Measurements from ENCODE around the gene ZG16B. TPM values are rescaled to one million over a fixed set of nuclear protein-coding genes. Genes with fewer than 3 reads are reported as not detected.

Gene ZG16B
- total RNA-seq, 1 experiment from 2014 or later: 19.9 TPM

DNA sequence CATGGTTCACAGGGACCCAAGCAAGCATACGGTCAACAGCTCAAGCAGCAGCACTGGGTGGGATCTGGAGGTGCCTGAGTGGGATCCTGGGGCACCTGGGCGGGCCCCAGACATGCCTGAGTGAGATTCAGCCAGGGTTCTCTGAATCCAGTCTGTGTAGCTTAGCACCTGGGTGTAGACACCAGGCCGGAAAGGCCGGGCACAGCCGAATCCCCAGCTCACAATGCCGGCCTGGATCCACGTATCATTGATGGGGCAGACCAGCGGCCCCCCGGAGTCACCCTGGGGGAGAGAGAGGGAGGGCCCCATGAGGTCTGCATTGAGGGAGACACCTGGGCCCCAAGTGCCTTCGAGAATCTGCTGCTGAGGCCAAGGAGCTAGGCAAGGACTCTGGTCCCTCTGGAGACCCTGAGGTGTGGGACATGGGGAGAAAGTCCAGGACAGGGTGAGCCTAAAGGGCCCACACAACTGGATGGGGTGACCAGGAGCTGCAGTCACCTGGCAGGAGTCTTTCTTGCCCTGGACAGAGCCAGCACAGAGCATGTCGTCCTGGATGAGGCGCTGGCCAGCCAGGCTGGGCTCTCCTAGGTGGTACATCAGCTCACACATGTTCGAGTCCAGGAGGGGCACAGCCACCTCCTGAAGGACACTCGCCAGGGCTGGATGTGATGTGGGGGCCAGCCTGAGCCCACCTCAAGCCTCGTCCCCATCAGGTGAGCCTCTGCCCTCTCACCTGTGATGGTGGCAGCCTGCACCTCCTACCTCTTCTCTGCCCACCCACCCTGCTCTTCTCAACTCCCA is 9.7 kb downstream of the ZG16B start:
- Histone ChIP-seq H3K27me3 (ENCODE audit: insufficient read depth, low read depth) (no peaks in the 10 kb centered on the region), H4K20me1 (ENCODE audit: insufficient read depth) (no peaks in the 10 kb centered on the region), H3K4me1 (replicated peaks; ENCODE audit: insufficient read depth) (peaks cover 37% of the 10 kb centered on the region), H3K9me3 (ENCODE audit: insufficient read depth, low read depth) (no peaks in the 10 kb centered on the region), H3K79me2 (ENCODE audit: low read depth) (no peaks in the 10 kb centered on the region), H3K4me3 (no peak overlapping the region), H3K9me2 (ENCODE audit: insufficient read depth) (no peaks in the 10 kb centered on the region), H2AFZ (no peak overlapping the region), H3K27ac (no peak overlapping the region), H3F3A (ENCODE audit: insufficient read depth, low read depth) (peaks cover 45% of the 10 kb centered on the region), H3K36me3 (ENCODE audit: low read depth) (no peaks in the 10 kb centered on the region), H3K4me2 (no peak overlapping the region)
- TF ChIP-seq, protein P1, sequence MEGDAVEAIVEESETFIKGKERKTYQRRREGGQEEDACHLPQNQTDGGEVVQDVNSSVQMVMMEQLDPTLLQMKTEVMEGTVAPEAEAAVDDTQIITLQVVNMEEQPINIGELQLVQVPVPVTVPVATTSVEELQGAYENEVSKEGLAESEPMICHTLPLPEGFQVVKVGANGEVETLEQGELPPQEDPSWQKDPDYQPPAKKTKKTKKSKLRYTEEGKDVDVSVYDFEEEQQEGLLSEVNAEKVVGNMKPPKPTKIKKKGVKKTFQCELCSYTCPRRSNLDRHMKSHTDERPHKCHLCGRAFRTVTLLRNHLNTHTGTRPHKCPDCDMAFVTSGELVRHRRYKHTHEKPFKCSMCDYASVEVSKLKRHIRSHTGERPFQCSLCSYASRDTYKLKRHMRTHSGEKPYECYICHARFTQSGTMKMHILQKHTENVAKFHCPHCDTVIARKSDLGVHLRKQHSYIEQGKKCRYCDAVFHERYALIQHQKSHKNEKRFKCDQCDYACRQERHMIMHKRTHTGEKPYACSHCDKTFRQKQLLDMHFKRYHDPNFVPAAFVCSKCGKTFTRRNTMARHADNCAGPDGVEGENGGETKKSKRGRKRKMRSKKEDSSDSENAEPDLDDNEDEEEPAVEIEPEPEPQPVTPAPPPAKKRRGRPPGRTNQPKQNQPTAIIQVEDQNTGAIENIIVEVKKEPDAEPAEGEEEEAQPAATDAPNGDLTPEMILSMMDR (conservative IDR thresholded peaks at IDR 0.05): no peak
- no peak for TF ChIP-seq EZH2 (IDR thresholded peaks at IDR 0.05; ENCODE audit: low read depth)
- no peak for DNase-seq
- POLR2A ChIA-PET (ENCODE audit: unreplicated experiment): no interaction called here
- BruUV-seq (replicated peaks): no TSS peak
- intact Hi-C loops (cut with micrococcal nuclease; ENCODE audit: unreplicated experiment): loop anchor here (5.0 kb wide), 1 partner anchor 67 kb away; no protein-coding TSS in a partner anchor
- CTCF ChIA-PET: interaction anchor here (1.1 to 2.2 kb wide), 2 partner anchors 28 to 31 kb away, joined by 3 to 6 read pairs; no protein-coding TSS in a partner anchor

DNA sequence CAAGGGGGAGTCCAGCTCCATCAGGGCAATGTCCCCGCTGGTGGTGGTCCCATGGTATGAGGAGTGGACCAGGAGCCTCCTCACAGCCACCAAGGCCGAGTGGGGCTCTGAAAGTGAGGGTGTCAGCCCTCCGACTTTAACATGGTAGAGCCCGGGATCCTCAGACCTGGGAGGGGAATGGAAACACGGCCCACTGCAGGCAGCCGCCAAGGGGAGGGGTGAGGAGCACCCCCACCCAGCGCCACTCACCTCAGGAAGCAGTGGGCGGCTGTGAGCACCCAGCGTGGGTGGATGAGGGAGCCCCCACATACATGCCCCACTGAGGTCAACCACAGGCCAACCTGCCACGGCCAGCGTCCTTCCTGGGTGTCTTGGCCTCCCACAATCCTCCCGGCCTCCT is 10.8 kb downstream of the ZG16B start:
- BruUV-seq (replicated peaks): no TSS peak
- no peaks in the 10 kb centered on the region for H3K36me3 ChIP-seq (ENCODE audit: low read depth)
- no peak overlapping the region for H2AFZ ChIP-seq
- H3K9me3 ChIP-seq (ENCODE audit: insufficient read depth, low read depth): no peaks in the 10 kb centered on the region
- ChIA-PET CTCF (interaction anchor here (0.6 to 2.2 kb wide), 2 partner anchors 27 to 159 kb away, joined by 5 to 6 read pairs; no protein-coding TSS in a partner anchor), POLR2A (ENCODE audit: unreplicated experiment) (no interaction called here)
- no peak overlapping the region for H3K4me2 ChIP-seq
- no peak for TF ChIP-seq EZH2 (IDR thresholded peaks at IDR 0.05; ENCODE audit: low read depth)
- TF ChIP-seq, protein P1 (conservative IDR thresholded peaks at IDR 0.05): no peak
- no peaks in the 10 kb centered on the region for H3K27me3 ChIP-seq (ENCODE audit: insufficient read depth, low read depth)
- no peaks in the 10 kb centered on the region for H3K9me2 ChIP-seq (ENCODE audit: insufficient read depth)
- no peaks in the 10 kb centered on the region for H4K20me1 ChIP-seq (ENCODE audit: insufficient read depth)
- DNase-seq: no peak
- H3F3A ChIP-seq (ENCODE audit: insufficient read depth, low read depth): peaks cover 50% of the 10 kb centered on the region
- no peak overlapping the region for H3K4me3 ChIP-seq
- H3K79me2 ChIP-seq (ENCODE audit: low read depth): no peaks in the 10 kb centered on the region
- H3K4me1 ChIP-seq (replicated peaks; ENCODE audit: insufficient read depth): peaks cover 41% of the 10 kb centered on the region
- H3K27ac ChIP-seq: no peak overlapping the region
- intact Hi-C loops (cut with micrococcal nuclease; ENCODE audit: unreplicated experiment): no loop called here

DNA sequence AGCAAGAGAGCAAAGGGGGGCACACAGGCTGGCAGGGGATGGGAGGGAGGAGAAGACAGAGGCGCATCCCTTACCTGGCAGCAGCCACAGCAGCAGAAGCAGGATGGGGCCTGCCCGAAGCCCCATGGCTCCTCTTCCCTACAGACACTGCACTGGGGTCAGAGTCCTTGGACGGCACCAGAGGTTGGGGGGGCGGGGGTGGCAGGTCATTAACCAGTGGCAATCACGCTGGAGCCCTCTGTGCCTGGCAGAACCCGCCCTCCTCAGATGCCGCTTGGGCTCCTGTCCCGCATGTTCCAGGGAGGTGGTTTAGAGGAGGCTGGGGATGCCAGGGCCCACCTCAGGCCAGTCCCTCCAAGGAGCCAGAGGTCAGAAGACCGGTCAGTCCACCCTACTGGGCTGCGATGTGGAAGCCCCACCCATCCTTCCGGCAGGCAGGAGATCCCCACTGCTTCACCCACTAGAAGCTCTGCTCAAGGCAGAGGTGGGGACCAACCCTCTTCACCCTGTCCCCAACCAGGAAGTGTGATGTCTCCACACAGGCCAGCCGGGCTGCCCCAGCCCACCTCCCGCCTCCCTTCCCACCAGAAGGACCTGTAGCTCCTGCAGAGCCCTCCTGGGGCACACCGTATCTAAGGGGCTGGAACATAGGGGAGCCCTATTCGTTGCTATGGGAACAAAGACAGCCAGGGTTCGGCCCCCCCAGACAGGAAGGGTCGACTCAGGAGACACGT is 11.7 kb downstream of the ZG16B start:
- no peak overlapping the region for H3K4me3 ChIP-seq
- H3K9me2 ChIP-seq (ENCODE audit: insufficient read depth): no peaks in the 10 kb centered on the region
- intact Hi-C loops (cut with micrococcal nuclease; ENCODE audit: unreplicated experiment): no loop called here
- DNase-seq: peak in 1 of 2 experiments; percentile 46
- no peaks in the 10 kb centered on the region for H3K27me3 ChIP-seq (ENCODE audit: insufficient read depth, low read depth)
- peaks cover 48% of the 10 kb centered on the region for H3F3A ChIP-seq (ENCODE audit: insufficient read depth, low read depth)
- no peak for TF ChIP-seq EZH2 (IDR thresholded peaks at IDR 0.05; ENCODE audit: low read depth)
- TF ChIP-seq, protein P1 (conservative IDR thresholded peaks at IDR 0.05): no peak
- CTCF ChIA-PET: no interaction called here
- H4K20me1 ChIP-seq (ENCODE audit: insufficient read depth): no peaks in the 10 kb centered on the region
- no peaks in the 10 kb centered on the region for H3K79me2 ChIP-seq (ENCODE audit: low read depth)
- H2AFZ ChIP-seq: no peak overlapping the region
- BruUV-seq (replicated peaks): no TSS peak
- no peak overlapping the region for H3K4me2 ChIP-seq
- H3K9me3 ChIP-seq (ENCODE audit: insufficient read depth, low read depth): no peaks in the 10 kb centered on the region
- POLR2A ChIA-PET (ENCODE audit: unreplicated experiment): interaction anchor here (0.6 kb wide), 1 partner anchor 311 kb away, joined by 3 read pairs; no protein-coding TSS in a partner anchor
- peaks cover 40% of the 10 kb centered on the region for H3K4me1 ChIP-seq (replicated peaks; ENCODE audit: insufficient read depth)
- no peak overlapping the region for H3K27ac ChIP-seq
- no peaks in the 10 kb centered on the region for H3K36me3 ChIP-seq (ENCODE audit: low read depth)
